ENCODE measurements around the gene SLC25A21.

- no peak for TF ChIP-seq CTCF (IDR thresholded peaks at IDR 0.05)
- TF ChIP-seq POLR2A (IDR thresholded peaks at IDR 0.05), result no peak
These were observed 519.0 kb downstream of the SLC25A21 start for GRCh38 chr14:36653413-36653812.
